ENCODE results near the gene ANKRD29.
"Not testable (repeated sequence)": the region's sequence is repeated elsewhere in the genome, so short reads cannot be mapped to it uniquely, and the experiment has no call there.

Gene ANKRD29

DNA sequence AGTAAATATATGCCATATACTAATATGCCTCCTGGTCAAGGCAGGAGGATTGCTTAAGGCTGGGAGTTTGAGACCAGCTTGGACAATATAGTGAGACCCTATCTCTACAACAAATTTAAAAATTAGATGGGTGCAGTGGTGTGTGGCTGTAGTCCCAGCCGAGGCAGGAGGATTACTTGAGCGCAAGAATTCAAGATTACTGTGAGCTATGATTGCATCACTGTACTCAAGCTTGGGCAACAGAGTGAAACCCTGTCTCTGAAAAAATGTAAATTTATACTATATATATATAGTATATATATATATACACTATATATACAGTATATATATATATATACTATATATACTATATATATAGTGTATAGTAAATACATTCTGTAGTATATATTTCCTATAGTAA, 46.5 kb downstream of the ANKRD29 start:
- no peak for DNase-seq (ENCODE audit: low read depth)

DNA sequence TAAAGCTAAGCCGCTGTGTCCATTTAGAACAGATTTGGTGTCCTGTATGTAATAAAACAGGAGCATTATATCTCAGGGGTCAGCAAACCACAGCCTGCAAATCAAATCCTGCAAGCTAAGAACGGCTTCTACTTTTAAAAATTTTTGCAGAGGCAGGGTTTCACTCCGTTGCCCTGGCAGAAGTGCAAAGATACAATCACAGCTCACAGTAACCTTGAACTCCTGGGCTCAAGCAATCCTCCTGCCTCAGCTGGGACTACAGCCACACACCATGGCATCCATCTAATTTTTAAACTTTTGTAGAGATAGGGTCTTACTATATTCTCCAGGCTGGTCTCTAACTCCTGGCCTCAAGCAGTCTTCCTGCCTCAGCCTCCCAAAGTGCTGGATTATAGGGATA, 47.8 kb downstream of the ANKRD29 start:
- no peak for DNase-seq (ENCODE audit: low read depth)

DNA sequence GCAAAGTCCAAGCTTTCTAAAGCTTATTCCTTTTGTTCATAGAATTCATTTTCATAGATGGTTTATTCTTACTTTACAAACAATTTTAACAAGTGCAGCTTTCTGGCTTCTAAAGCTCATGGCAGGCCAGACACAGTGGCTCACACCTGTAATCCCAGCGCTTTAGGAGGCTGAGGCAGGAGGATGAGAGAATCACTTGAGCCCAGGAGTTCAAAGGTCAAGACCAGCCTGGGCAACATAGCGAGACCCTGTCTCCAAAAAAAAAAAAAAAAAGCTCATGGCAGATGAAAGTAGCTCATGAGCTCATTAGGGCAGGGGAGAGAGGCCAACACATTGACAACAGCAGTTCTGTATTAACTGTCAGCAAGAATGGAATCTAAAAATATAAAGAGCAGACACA, 48.3 kb downstream of the ANKRD29 start:
- DNase-seq (ENCODE audit: low read depth): no peak

DNA sequence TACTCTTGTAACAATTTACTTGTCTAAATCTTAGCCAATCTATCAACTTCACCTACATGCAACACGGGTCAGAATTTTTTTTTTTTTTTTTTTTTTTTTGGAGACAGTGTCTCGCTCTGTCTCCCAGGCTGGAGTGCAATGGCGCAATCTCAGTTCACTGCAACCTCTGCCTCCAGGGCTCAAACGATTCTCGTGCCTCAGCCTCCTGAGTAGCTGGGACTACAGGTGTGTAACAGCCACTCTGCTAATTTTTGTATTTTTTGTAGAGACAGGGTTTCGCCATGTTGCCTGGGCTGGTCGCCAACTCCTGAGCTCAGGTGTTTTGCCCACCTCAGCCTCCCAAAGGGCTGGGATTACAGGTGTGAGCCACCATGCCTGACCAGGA, 49.6 kb downstream of the ANKRD29 start:
- DNase-seq (ENCODE audit: low read depth): not testable (repeated sequence)

DNA sequence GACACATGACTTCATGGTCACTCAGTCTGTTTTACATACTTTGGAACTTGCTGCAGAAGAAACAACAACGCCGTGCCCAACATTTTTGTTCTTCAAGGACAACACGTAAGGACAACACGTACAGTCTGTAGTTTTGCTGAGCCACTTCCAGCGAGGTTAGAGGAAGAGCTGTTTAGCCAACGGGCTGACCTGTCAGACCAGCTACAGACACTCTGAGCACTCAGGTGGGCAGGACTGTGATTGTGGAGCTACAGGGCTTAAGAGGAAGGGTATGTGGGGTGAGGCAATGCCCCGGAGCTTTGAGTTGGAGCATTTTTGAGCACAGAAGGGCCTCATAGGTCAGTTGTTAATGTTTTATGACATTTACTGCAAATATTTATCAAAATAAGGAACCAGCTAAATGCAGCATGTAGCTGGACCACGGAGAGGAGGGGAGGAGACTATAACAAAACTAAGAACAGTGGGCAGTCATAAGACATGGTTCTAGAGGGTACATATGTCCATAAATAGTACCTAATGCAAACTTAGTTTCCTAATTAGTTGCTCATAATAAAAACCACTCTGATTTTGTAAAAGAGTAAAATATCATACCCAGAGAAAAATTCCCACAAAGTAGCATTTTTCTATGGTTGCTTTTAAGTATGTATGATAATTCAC, 50.1 kb downstream of the ANKRD29 start:
- no peak for DNase-seq (ENCODE audit: low read depth)

DNA sequence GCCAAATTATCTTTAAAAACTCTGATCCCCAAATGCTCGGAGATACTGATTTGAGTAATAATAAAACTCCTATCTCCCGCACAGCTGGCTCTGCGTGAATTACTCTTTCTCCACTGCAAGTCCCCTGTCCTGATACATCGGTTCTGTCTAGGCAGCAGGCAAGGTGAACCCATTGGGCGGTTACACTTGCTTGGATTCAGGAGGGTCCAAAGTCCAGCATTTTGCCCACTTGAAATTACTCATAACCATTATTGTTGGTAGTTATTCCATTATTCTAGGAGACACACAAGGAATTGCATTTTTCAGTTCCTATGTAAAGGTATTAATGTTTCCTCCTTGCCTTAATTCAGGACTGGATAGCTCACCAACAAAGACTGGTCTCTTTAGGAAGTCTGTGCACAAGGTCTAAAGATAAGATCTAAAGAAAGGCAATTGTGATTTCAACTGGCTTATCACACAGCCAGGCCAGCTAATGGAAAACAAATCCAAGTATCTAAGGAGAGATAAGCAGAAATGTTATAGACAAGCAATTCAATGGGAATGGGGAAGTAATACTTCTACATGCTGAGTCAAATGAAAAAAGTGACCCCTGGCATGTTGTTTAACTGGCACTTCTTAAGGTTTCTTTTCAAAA, 53.2 kb downstream of the ANKRD29 start:
- no peak for DNase-seq (ENCODE audit: low read depth)

DNA sequence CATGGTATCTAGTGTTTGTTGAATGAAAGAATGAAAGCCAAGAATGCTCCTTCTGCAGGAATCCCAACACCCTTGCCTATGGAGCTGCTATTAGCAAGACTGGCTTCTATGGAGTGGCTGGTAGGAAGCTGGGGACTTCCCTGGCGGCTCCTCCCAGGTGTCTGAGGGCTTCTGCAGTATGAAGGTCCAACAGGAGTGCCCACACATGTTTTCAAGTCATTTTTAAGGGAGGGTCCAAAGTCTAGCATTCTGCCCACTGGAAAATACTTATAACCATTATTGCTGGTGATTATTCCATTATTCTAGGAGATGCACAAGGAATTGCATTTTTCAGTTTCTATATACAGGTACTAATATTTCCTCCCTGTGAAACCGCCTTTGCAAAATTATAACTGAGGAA, 54.5 kb downstream of the ANKRD29 start:
- no peak for DNase-seq (ENCODE audit: low read depth)

DNA sequence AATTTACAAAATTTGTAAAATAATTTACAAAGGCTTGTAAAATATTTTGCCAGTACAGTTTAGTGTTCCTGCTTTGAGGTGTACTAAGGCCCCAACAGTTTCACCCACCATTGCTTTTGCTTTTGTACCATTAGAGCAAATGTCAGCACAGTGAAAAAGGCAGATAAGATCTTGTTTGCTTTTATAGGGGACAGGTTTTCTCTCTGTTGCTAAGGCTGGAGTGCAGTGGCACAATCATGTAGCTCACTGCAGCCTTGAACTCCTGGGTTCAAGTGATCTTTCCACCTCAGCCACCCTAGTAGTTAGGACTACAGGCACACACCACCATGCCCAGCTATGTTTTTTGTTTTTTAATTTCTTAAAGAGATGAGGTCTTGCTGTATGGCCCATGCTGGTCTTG, 56.8 kb downstream of the ANKRD29 start:
- no peak for DNase-seq (ENCODE audit: low read depth)

DNA sequence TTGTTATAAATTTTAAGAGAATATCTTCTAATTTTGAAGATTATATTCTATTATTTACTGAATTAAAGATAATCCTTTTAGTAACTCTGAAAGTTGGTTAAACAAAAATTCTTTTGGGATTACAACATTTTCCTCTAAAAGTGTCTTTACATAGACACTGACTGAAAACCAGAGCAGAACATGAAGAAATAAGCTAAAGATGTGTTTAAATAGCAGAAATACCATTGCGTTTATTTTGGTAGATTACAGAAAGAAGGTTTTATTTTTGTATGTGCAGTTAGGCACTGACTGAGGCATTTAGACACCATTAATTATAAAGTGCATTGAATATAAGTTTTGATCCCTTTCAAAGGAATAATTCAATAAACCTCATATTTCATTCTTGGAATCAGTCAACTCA, 62.9 kb downstream of the ANKRD29 start:
- DNase-seq (ENCODE audit: low read depth): no peak

DNA sequence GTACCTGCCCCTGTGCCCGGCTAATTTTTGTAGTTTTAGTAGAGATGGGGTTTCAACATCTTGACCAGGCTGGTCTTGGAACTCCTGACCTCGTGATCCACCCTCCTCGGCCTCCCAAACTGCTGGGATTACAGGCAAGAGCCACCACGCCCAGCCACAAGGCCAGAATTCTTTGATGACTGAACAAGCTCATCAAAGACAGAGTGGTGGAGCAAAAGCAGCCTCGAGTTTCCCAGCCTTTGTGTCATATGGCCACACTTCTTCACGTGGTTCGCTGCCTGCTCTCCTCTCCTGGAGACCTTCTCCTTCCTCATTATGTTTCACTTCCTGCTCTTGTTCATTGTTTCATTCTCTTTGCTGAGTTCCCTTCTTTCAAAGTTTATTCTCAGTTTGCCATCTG, 66.5 kb downstream of the ANKRD29 start:
- DNase-seq (ENCODE audit: low read depth): no peak

DNA sequence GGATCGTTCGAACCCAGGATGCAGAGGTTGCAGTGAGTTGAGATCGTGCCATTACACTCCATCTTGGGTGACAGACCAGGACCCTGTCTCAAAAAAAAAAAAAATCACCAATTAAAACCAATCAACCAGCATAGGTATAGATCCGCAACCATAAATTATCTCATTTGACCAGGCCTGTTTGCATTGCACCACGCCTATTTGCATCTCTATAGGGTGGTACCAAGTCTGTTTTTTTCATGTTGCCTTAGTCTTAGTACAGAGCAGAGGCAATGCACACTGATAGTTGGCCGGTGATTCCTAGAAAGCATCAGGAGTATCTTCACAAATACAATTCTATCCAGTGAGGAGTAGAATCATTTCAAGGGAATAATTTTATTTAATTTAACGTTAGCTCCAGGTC, 67.1 kb downstream of the ANKRD29 start:
- no peak for DNase-seq (ENCODE audit: low read depth)

DNA sequence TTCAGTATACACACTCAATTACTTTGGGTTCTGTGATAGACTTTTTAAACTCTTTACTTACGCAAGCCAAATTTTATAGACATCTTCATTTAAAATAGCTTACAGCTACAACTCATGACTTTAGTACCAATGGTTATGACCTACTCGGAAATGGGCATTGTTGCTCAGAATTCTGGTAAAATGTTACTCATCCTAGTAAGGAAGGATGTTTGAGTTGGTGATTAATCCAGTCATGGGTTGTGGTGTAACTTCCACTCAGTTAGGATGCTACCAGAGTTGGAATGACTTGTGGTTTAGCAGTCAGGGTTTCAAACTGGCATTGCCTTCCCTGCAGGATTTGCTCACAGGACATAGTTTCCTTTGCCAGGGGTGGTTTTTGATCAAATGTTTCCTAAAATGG, 69.0 kb downstream of the ANKRD29 start:
- DNase-seq (ENCODE audit: low read depth): no peak

DNA sequence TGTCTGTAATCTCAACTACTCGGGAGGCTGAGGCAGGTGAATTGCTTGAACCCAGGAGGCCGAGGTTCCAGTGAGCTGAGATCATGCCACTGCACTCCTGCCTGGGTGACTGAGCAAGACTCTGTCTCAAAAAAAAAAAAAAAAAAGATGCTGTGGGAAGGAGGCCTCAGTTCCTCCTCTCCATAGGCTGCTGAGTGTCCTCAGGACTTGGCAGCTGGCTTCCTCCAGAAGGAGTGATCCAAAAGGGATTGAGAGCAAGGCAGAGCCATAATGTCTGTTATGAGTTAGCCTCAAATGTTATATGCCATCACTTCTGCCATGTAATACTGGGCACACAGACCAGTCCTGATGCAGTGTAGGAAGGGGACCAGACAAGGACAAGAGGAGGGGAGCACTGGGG, 69.8 kb downstream of the ANKRD29 start:
- no peak for DNase-seq (ENCODE audit: low read depth)

DNA sequence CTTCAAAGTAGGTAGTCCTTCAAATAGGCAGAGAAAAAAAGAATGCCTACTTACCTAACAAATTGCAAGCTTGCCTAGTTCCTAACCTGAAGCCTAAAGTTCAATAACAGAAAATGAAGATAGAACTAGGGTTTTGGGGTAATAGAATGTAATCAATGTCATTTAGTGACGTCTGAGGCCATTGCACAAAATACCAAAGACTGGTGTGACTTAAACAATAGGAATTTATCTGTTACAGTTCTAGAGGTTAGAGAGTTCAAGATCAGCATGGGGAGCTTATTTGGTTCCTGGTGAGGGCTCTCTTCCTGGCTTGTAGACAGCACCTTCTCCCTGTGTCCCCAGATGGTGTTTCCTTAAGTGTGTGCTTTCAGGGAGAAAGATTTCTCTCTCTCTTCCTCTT, 71.7 kb downstream of the ANKRD29 start:
- no peak for DNase-seq (ENCODE audit: low read depth)

DNA sequence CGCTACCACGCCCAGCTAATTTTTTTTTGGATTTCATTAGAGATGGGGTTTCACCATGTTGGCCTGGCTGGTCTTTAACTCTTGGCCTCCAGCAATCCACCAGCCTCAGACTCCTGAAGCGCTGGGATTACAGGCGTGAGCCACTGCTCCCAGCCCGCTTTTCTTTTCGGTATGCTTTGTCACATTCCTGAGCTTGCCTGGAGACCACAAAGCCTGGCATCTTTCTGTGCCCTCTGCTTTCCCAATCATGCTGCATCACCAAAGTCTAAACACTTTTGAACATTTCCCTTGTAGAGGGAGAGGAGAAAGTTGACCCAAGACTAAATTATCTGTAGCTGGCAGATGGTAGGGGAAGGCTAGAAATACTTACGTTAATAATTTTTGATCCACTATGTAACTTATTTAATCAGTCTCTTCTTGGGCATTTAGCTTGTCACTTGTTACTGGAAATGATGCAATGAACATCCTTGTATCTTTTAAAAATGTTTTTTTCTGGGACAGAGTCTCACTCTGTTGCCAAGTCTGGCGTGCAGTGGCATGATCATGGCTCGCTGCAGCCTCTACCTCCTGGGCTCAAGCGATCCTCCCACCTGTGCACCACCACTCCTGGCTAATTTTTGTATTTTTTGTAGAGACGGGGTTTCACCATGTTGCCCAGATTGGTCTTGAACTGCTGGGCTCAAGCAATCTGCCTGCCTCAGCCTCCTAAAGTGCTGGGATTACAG, 73.7 kb downstream of the ANKRD29 start:
- DNase-seq (ENCODE audit: low read depth): no peak

DNA sequence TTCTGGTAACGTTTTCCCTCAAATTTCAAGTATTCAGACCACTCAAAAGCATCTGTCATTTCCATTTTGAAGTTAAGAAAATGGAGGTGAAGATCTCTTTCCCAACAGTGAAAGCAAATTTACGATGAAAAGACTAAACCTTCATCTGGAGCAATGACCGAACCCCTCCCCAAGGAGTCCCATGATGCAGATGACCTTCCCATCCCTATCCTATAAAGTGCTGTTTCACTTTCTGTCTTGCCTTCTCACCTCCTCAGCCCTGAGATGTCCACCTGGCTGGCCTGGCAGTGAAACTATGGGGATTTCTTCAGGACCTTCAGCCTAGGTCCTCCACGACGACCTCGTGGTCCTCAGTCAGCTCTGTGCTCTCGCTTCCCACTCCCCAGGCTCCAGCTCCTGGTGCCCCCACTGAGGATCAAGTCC, 75.5 kb downstream of the ANKRD29 start:
- DNase-seq (ENCODE audit: low read depth): no peak

DNA sequence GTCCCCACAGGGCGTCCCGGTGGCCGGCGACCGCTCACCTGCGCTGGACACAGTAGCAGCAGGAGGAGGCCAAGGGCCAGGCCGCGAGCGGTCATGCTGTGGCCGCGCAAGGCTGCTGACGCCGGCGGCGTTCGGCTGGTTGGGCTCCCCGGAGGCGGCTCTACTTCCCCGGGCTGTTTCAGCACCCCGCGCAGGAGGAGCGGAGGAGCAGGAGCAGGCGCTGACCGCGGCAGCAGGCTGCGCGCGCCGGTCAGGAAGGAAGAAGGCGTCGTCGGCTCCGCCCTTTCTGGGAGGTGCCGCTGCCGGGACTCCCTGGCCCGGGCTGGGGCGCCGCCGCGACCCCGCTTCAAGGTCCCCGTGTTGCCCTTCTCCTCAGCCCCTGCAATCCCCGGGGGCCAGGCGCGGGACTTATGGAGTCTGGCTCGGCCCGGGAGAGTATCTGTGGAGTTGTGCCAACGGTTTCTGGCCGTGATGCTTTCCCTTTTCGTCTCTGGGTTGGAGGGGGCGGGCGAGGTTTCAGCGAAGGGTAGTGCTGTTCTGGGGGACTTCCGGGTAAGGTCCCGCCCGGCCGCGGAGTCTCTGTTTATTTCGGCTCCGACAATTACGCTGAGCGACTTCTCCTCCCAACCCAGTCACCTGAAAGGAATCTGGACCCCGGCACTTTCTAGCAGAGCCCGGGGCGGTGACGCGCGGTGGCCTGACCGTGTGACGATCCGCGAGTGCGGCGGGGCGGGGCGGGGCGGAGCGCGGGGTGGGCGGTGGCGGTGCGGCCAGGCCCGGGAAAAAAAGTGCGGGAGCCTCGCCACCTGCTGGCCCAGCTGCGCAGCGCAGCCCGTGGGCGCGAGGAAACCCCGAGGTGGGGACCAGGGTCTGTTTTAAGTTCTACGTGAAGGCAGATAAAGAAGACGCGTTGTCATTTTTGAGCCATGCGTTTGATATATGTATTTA, 76.2 kb downstream of the ANKRD29 start, which contains the start of gene NPC1:
Gene NPC1, minus strand, starts transcription at position 258 of the 948 bp plus-strand sequence. Its CDS starts 163 bp downstream, at position 95.
- DNase-seq (ENCODE audit: low read depth): peak; percentile 87

DNA sequence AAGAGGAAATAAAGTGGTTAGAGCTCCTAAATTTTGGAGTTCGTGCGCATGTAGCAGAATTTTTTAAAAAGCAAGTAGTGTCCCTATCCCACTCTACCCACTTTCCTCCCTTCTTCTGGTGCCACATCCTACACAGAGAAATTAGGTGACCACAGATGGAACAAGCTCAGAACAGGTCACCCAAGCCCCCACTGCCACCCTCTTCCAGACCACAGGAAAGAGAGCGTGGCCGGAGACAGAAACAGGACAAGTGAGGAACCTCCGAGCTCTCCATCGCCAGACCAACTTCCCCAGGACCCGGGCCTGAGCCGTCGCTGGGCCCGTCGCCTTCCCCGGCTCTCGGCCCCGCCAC, 76.8 kb downstream of the ANKRD29 start:
- no peak for DNase-seq (ENCODE audit: low read depth)

DNA sequence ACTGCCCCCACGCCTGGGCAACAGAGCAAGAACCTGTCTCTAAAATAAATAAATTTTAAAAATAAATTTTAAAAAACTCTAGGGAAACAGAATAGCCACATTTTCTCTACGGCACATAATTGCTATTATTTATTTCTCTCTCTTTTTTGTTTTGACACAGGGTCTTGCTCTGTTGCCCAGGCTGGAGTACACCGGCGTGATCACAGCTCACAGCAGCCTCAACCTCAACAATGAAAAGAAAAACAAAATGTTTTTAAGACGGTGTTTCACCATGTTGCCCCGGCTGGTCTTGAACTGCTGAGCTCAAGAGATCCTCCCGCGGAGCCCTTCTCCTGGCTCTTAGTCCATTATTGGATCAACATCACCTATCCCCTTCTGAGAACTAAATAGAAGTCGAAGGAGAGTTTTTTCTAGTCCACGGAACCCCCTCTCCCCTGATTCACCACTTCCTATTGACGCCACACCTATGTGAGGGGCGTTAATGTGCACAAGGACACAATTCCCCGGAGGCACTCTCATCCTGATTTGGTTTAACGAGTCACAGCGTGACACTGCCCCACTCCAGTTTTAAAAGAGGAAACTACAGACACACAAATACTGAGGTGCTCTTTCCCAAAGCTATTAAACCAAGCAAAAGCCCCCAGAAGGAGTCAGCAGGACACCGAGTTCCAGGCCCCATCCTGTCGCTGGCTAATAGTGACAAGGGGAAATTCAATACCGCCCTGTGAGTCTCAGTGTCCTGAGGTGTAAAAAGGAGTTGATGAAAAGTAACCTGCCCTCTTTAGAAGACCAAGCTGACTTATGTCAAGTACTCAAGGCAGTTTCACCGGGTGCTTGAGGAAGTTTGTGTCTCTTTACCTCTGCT, 77.5 kb downstream of the ANKRD29 start:
- no peak for DNase-seq (ENCODE audit: low read depth)

DNA sequence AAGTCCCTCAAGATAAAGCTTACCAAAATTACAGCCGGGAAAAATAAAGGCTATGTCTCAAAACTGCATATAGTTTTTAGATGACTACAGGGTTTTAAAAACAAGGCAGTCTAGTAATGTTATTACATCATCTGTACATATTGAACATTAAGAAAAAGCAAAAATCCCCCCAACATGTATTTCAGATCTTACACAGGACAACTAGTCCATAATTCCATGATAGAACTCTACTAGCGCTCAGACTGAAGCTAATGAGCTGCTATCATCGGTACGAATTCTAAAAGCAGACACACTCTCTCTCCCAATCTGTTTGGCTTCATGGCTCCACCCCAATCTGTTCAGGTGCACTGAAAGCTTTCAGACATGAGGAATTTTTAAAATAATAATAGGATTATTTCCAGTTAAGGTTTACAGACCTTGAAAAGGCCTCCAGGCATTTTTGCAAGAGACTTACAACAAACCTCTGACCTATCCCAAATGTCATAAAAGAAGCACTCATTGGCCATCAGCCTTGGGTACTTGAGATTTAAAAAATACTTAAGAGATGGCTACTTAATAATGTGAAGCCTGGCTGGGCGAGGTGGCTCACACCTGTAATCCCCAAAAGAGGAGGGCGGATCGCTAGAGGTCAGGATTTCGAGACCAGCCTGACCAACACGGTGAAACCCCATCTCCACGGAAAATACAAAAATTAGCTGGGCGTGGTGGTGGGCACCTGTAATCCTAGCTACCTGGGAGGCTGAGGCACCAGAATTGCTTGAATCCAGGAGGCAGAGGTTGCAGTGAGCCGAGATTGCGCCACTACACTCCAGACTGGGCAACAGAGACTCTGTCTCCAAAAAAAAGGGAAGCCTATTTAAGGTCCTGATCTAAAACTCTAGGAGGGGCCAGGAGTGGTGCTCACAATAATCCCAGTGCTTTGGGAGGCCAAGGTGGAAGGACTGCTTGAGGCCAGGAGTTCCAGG, 78.4 kb downstream of the ANKRD29 start:
- no peak for DNase-seq (ENCODE audit: low read depth)

All from stimulated activated CD4-positive, alpha-beta T cell treated with anti-CD3 and anti-CD28 coated beads, Interleukin-2, amount 100 ng/mL, for 4 hours (primary cell).